GM12892 (cell line): ENCODE measurements around the gene NEDD8.

ENCODE experiments used
- POLR2A ChIP-seq: IDR thresholded peaks from 2 replicates; pipeline ENCODE4 v1.6.1; 2011; ENCODE audit warnings: low read depth, low read length, control low read depth
- POLR2AphosphoS5 ChIP-seq: IDR thresholded peaks from 2 replicates; pipeline ENCODE4 v1.6.1; 2011; ENCODE audit warnings: low read depth, low read length, control low read depth
- TAF1 ChIP-seq: IDR thresholded peaks from 2 replicates; pipeline ENCODE4 v1.6.1; 2011; ENCODE audit warnings: low read depth, mild to moderate bottlenecking, control low read depth, low read length, borderline replicate concordance

- TF ChIP-seq POLR2A (no peak), POLR2AphosphoS5 (no peak), TAF1 (no peak)
These were observed 27.3 kb upstream of the NEDD8 start for GRCh38 chr14:24259282-24260025.
